Trophoblast cell (in vitro differentiated cells and primary cell): ENCODE results near the gene SRRM3.
"Not testable (repeated sequence)": the region's sequence is repeated elsewhere in the genome, so short reads cannot be mapped to it uniquely, and the experiment has no call there.

Experiments used
- DNase-seq, 2 donors: peaks; one replicate each; pipeline ENCODE4 v3.0.0-alpha.2; 2016
- H2AFZ ChIP-seq: 2 replicates; pipeline ENCODE4 v1.6.1; 2013; ENCODE audit warnings: low read length, moderate library complexity, mild to moderate bottlenecking; ENCODE audit not compliant: insufficient read depth, poor library complexity
- H2AK5ac ChIP-seq: 2 replicates; pipeline ENCODE4 v1.6.1; 2013; ENCODE audit warnings: mild to moderate bottlenecking, low read length
- H2BK120ac ChIP-seq: 2 replicates; pipeline ENCODE4 v1.6.1; 2013; ENCODE audit warnings: low read length, mild to moderate bottlenecking, moderate library complexity; ENCODE audit not compliant: insufficient read depth, poor library complexity
- H2BK12ac ChIP-seq: 2 replicates; pipeline ENCODE4 v1.6.1; 2013; ENCODE audit warnings: mild to moderate bottlenecking, low read length, moderate library complexity
- H2BK5ac ChIP-seq: 2 replicates; pipeline ENCODE4 v1.6.1; 2013; ENCODE audit warnings: low read length, low read depth, moderate library complexity, mild to moderate bottlenecking; ENCODE audit not compliant: poor library complexity
- H3K14ac ChIP-seq: 2 replicates; pipeline ENCODE4 v1.6.1; 2013; ENCODE audit warnings: mild to moderate bottlenecking, low read length
- H3K18ac ChIP-seq: 2 replicates; pipeline ENCODE4 v1.6.1; 2013; ENCODE audit warnings: mild to moderate bottlenecking, low read length
- H3K23ac ChIP-seq: 2 replicates; pipeline ENCODE4 v1.6.1; 2013; ENCODE audit warnings: low read length
- H3K27ac ChIP-seq: 2 replicates; pipeline ENCODE4 v1.5.1; 2013; ENCODE audit warnings: low read depth, mild to moderate bottlenecking, inconsistent platforms, low read length, moderate library complexity
- H3K27me3 ChIP-seq: 2 replicates; pipeline ENCODE4 v1.6.1; 2013; ENCODE audit warnings: inconsistent platforms, mild to moderate bottlenecking, low read length, moderate library complexity; ENCODE audit not compliant: insufficient read depth
- H3K36me3 ChIP-seq, 2 experiments: 1 replicate in 1 of 2; 2 replicates in 1 of 2; pipeline ENCODE4 v1.6.1; 2013; ENCODE audit warnings: low read length in 2 of 2, mild to moderate bottlenecking in 2 of 2, moderate library complexity in 1 of 2; ENCODE audit not compliant: insufficient read depth in 2 of 2, control insufficient read depth in 1 of 2
- H3K4ac ChIP-seq: 2 replicates; pipeline ENCODE4 v1.6.1; 2013; ENCODE audit warnings: low read depth, mild to moderate bottlenecking, low read length, moderate library complexity
- H3K4me1 ChIP-seq, 2 experiments: 1 replicate in 1 of 2; 2 replicates in 1 of 2; pipeline ENCODE4 v1.6.1; 2013; ENCODE audit warnings: low read length in 2 of 2, mild to moderate bottlenecking in 2 of 2, moderate library complexity in 1 of 2; ENCODE audit not compliant: insufficient read depth in 2 of 2, control insufficient read depth in 1 of 2
- H3K4me2 ChIP-seq: 2 replicates; pipeline ENCODE4 v1.6.1; 2013; ENCODE audit warnings: inconsistent platforms, mild to moderate bottlenecking, low read length, moderate library complexity
- H3K4me3 ChIP-seq: 2 replicates; pipeline ENCODE4 v1.5.1; 2013; ENCODE audit warnings: mild to moderate bottlenecking, low read depth, low read length, inconsistent platforms
- H3K79me1 ChIP-seq: one replicate; pipeline ENCODE4 v1.6.1; 2013; ENCODE audit warnings: low read length
- H3K79me2 ChIP-seq: 2 replicates; pipeline ENCODE4 v1.6.1; 2013; ENCODE audit warnings: low read length, mild to moderate bottlenecking; ENCODE audit not compliant: control insufficient read depth, insufficient read depth, poor library complexity
- H3K9ac ChIP-seq: 2 replicates; pipeline ENCODE4 v1.6.1; 2013; ENCODE audit warnings: mild to moderate bottlenecking, low read length
- H3K9me3 ChIP-seq: 2 replicates; pipeline ENCODE4 v1.6.1; 2013; ENCODE audit warnings: low read depth, mild to moderate bottlenecking, control low read depth, inconsistent platforms, low read length; ENCODE audit not compliant: insufficient read depth
- H4K12ac ChIP-seq: 2 replicates; pipeline ENCODE4 v1.6.1; 2013; ENCODE audit warnings: low read depth, mild to moderate bottlenecking, low read length, moderate library complexity
- H4K8ac ChIP-seq: 2 replicates; pipeline ENCODE4 v1.6.1; 2013; ENCODE audit warnings: low read depth, mild to moderate bottlenecking, low read length, moderate library complexity
- H4K91ac ChIP-seq: one replicate; pipeline ENCODE4 v1.6.1; 2013; ENCODE audit warnings: low read depth, mild to moderate bottlenecking, low read length, moderate library complexity
- WGBS: extraction: QIAGEN DNeasy Blood & Tissue Kit; methylation state at CpG from one replicate; pipeline ENCODE4 v1.1.7; 2013; ENCODE audit warnings: missing lambda C conversion rate; ENCODE audit not compliant: insufficient read length, insufficient coverage; ENCODE audit errors: extremely low coverage; 5-methylcytosine and 5-hydroxymethylcytosine counted together

Gene SRRM3

DNA sequence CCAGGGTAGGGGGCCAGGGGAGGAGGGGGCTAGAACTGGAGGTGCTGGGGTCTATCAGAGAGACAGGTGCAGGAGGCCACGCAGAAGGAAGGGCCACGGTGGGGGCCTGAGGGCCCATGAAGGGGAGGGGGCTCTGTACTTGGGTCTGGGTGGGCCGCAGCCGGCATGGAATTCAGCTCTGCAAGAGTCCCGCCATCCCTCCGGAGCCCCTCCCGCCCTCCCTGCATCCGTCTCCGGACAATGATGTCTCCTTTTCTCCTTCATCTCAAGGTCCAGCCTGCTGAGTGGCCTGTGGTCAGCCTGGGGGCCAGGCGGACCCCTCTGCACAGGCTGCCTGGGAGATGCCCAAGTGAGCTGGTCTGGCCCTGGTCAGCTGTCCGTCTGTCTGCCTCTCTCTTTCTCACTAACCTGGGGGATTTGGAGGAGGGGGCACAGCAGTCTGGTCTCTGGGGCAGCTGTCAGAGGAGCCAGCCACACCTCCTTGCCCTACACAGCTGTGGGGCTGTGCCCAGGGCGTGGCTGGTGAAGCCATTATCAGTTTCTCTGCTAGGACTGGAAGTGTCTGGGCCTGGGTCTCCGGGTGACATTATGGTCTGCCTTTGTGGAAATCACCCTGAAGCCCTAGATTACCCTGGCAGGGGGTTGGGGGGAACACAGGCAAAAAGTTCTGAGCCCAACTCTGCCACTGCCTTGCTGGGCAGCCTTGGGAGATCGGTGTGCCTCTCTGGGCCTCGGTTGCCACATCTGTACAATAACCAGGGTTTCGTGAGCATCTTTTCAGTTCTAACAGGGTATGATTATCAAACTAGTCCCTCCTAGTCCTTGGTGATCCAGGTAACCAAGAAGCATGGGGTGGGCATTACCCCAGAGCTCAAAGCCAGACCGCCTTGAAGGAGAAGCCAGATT is 81.8 kb downstream of the SRRM3 start:
- Histone ChIP-seq H3K4me1 (peaks cover 0 to 5% of the 10 kb centered on the region in 2 experiments), H2BK120ac (no peak overlapping the region), H3K14ac (no peak overlapping the region), H3K79me2 (peaks cover 2% of the 10 kb centered on the region), H3K4me2 (peak overlapping the region; percentile 76), H3K9ac (no peak overlapping the region), H3K79me1 (no peaks in the 10 kb centered on the region), H2BK12ac (no peak overlapping the region), H3K4ac (no peak overlapping the region), H3K9me3 (peaks cover 2% of the 10 kb centered on the region), H3K4me3 (no peak overlapping the region), H2AK5ac (no peak overlapping the region), H3K27me3 (peaks cover 42% of the 10 kb centered on the region), H2BK5ac (no peak overlapping the region), H4K91ac (no peak overlapping the region), H3K23ac (no peak overlapping the region), H3K18ac (no peak overlapping the region), H2AFZ (no peak overlapping the region), H4K8ac (no peak overlapping the region), H4K12ac (no peak overlapping the region), H3K27ac (no peak overlapping the region), H3K36me3 (no peaks in the 10 kb centered on the region)
- WGBS, result no CpG with 5 or more reads among the region's 17 CpGs
- no peak for DNase-seq

DNA sequence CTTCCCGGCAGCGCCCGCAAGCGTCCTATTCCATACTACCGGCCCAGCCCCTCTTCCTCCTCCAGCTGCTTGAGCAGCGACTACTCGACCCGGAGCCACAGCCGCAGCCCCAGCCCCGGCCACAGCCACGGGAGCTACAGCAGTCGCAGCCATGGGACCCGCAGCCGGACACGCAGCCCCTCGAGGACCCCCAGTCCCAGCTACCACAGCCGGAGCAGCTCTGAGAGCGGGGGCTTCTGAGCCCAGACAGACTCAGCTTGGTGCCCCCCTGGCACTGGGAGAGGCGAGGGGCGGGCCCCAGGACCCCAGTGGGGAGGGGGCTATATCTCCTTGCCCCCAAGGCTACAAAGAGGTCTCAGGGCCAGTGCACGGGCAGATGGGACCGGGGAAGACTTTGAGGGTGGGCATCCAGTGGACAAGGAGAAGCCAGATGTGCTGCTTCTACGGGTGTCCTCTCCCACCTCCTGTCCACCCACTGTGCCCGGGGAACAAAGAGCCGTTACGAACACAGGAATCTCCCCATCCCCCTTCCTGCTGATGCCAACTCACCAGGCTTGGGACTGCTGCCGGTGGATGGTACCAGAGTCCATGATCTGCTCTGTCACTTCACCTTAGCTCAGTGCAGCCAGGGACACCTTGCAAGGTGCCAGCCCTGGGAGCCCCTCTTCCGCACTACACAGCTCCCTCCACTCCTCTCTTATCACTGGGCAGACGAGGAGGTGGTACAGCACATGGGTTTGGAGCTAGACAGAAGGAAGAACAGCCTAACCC is 84.1 kb downstream of the SRRM3 start:
- Histone ChIP-seq H2AFZ (no peak overlapping the region), H2BK12ac (no peak overlapping the region), H3K9me3 (no peaks in the 10 kb centered on the region), H3K27me3 (peaks cover 28% of the 10 kb centered on the region), H3K14ac (no peak overlapping the region), H2BK5ac (no peak overlapping the region), H3K4me2 (no peak overlapping the region), H3K18ac (no peak overlapping the region), H3K9ac (no peak overlapping the region), H3K4me3 (no peak overlapping the region), H4K12ac (no peak overlapping the region), H3K79me1 (peaks cover under 1% of the 10 kb centered on the region), H4K8ac (no peak overlapping the region), H3K79me2 (peaks cover 2% of the 10 kb centered on the region), H2AK5ac (no peak overlapping the region), H2BK120ac (no peak overlapping the region), H4K91ac (no peak overlapping the region), H3K4me1 (peaks cover 4 to 12% of the 10 kb centered on the region in 2 experiments), H3K4ac (no peak overlapping the region), H3K27ac (no peak overlapping the region), H3K23ac (no peak overlapping the region), H3K36me3 (no peaks in the 10 kb centered on the region)
- no peak for DNase-seq
- WGBS, result no CpG with 5 or more reads among the region's 29 CpGs

DNA sequence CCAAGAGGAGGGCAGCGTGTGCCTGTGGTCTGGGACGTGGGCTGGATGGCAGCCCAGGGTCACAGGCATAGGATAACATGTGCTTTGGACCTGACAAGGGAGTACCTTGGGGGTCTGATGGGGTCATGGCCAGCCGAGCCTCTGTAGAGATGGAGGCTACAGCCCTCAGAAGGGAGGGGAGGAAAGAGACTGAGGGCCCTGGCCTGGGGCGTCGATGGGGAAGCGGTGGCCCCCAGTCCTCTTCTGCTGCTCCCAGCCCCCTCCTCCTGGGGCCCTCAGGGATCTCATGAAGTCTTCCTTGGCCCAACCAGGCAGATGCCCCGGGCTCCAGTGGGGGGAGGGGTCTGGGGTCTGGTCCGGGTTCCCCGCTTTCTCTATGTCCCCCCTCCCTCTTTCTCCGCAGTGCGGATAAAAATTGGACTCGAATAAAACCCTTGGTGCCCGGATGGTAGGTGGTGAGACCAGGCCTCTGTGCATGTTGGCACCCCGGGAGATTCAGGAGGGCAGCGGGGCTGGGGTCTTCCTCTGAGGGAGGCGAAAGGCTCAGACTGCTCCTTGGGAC is 85.2 kb downstream of the SRRM3 start:
- peaks cover 10 to 18% of the 10 kb centered on the region in 2 experiments for H3K4me1 ChIP-seq

DNA sequence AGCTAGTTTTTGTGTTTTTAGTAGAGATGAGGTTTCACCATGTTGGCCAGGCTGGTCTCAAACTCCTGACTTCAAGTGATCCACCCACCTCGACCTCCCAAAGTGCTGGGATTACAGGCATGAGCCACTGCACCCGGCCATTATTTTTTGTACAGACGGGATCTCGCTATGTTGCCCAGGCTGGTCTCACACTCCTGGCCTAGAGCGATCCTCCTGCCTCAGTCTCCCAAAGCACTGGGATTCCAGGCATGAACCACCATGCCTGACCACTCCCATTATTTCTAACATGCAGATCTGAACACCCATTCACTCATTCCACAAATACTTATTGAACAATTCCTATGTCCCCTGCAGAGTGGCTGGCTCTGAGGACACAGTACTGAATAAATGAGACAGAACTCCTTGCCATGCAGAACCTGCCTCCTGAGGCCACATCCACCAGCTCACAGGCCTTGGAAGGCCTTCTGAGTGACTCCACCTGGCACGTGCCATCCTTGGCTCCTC is 89.2 kb downstream of the SRRM3 start:
- H3K4me3 ChIP-seq, result not testable (repeated sequence)

More for the DNA sequence above, 85.2 kb downstream of the SRRM3 start:
- Histone ChIP-seq H2BK12ac (no peak overlapping the region), H2AFZ (no peak overlapping the region), H3K79me2 (peaks cover 5% of the 10 kb centered on the region), H3K36me3 (no peaks in the 10 kb centered on the region), H3K9me3 (no peaks in the 10 kb centered on the region), H3K14ac (no peak overlapping the region), H3K23ac (no peak overlapping the region), H3K79me1 (peaks cover 7% of the 10 kb centered on the region), H3K9ac (no peak overlapping the region), H3K27me3 (peaks cover 18% of the 10 kb centered on the region), H2BK5ac (no peak overlapping the region), H3K18ac (no peak overlapping the region), H4K8ac (no peak overlapping the region), H4K12ac (no peak overlapping the region), H3K4me2 (no peak overlapping the region), H3K27ac (no peak overlapping the region), H3K4ac (no peak overlapping the region), H2BK120ac (no peak overlapping the region), H4K91ac (no peak overlapping the region), H2AK5ac (no peak overlapping the region), H3K4me3 (no peak overlapping the region)
- DNase-seq, result no peak
- WGBS, result no CpG with 5 or more reads among the region's 16 CpGs

More for the DNA sequence above, 89.2 kb downstream of the SRRM3 start:
- Histone ChIP-seq H4K8ac (peak overlapping the region; percentile 95), H3K18ac (peak overlapping the region; percentile 97), H4K91ac (peak overlapping the region; percentile 99), H2AK5ac (peak overlapping the region; percentile 99), H3K79me1 (peaks cover 31% of the 10 kb centered on the region), H2AFZ (peak overlapping the region; percentile 64), H2BK120ac (peak overlapping the region; percentile 98), H3K4me1 (peaks cover 31 to 41% of the 10 kb centered on the region in 2 experiments), H2BK5ac (peak overlapping the region; percentile 95), H3K4me2 (peak overlapping the region; percentile 9), H3K14ac (peak overlapping the region; percentile 99), H3K4ac (peak overlapping the region; percentile 95), H4K12ac (peak overlapping the region; percentile 90), H2BK12ac (peak overlapping the region; percentile 100), H3K27ac (peak overlapping the region; percentile 93), H3K9ac (peak overlapping the region; percentile 23)
- H3K9me3 ChIP-seq, H3K23ac ChIP-seq, H3K27me3 ChIP-seq, H3K36me3 ChIP-seq, H3K79me2 ChIP-seq: not testable (repeated sequence)
- peak; percentile 39 to 61 for DNase-seq
- no CpG with 5 or more reads among the region's 6 CpGs for WGBS
